ENCODE results near the gene CLASP1. TPM values are rescaled to one million over a fixed set of nuclear protein-coding genes. Genes with fewer than 3 reads are reported as not detected.

CLASP1 gene
- total and polyA plus RNA-seq, 2 of the 8 experiments (the other 6 are each of a cell fraction or from before 2014, with no cell fraction given) = 7.3 to 53.9 TPM

GRCh38 chr2:121377646-121378045, 271.6 kb downstream of the CLASP1 start:
- Histone ChIP-seq H2BK20ac (ENCODE audit: low read length) (no peak overlapping the region), H3K27me3 (replicated peaks in 1 of 4; ENCODE audit: control insufficient read depth in 3 of 4, extremely low read depth in 1 of 4, insufficient read depth in 3 of 4, low read length in 3 of 4) (no peaks in the 10 kb centered on the region), H3K4me2 (ENCODE audit: insufficient read depth in 1 of 2, low read depth in 2 of 2, low read length in 2 of 2) (no peak overlapping the region), H3K23me2 (ENCODE audit: low read depth, low read length) (no peaks in the 10 kb centered on the region), H3K9ac (replicated peaks in 1 of 4; ENCODE audit: extremely low read depth in 1 of 4, low read depth in 3 of 4, low read length in 3 of 4) (no peak overlapping the region), H3K18ac (ENCODE audit: extremely low read depth, low read length) (no peak overlapping the region), H4K5ac (ENCODE audit: insufficient read length, low read depth, low read length) (no peak overlapping the region), H3K9me3 (ENCODE audit: insufficient read depth in 2 of 2, low read depth in 1 of 2, low read length in 1 of 2) (no peaks in the 10 kb centered on the region; a peak in 1 of 4 replicates), H4K91ac (replicated peaks; ENCODE audit: insufficient read length, low read length) (no peak overlapping the region), H2AK5ac (ENCODE audit: low read depth, low read length) (no peak overlapping the region), H3K27ac (ENCODE audit: low read depth, low read length) (no peak overlapping the region), H3K79me1 (ENCODE audit: low read depth, low read length) (no peaks in the 10 kb centered on the region), H2BK5ac (ENCODE audit: low read depth, low read length) (no peak overlapping the region), H3K14ac (ENCODE audit: insufficient read length) (no peak overlapping the region), H2BK120ac (replicated peaks; ENCODE audit: low read depth, low read length) (no peak overlapping the region), H4K20me1 (replicated peaks in 1 of 2; ENCODE audit: control insufficient read depth in 1 of 2, insufficient read depth in 2 of 2, low read length in 2 of 2) (peaks cover 0 to 3% of the 10 kb centered on the region in 2 experiments), H3K4ac (replicated peaks; ENCODE audit: insufficient read length, low read depth, low read length) (no peak overlapping the region), H3K4me3 (ENCODE audit: extremely low read depth in 1 of 4, insufficient read depth in 2 of 4, low read depth in 3 of 4, low read length in 4 of 4) (no peak overlapping the region), H3K4me1 (replicated peaks in 1 of 4; ENCODE audit: control insufficient read depth in 3 of 4, insufficient read depth in 4 of 4, low read length in 3 of 4) (no peaks in the 10 kb centered on the region), H3K23ac (ENCODE audit: insufficient read length) (no peak overlapping the region), H2BK15ac (ENCODE audit: low read length) (no peak overlapping the region), H3K56ac (replicated peaks; ENCODE audit: insufficient read length, low read depth, low read length) (no peak overlapping the region), H2BK12ac (ENCODE audit: low read depth, low read length) (no peak overlapping the region), H3K36me3 (ENCODE audit: control insufficient read depth in 2 of 4, insufficient read depth in 4 of 4, low read length in 3 of 4) (peaks cover 0 to 28% (median 17%) of the 10 kb centered on the region in 4 experiments; a peak in 6 of 8 replicates), H3K79me2 (ENCODE audit: control insufficient read depth in 1 of 2, insufficient read depth in 2 of 2, low read length in 2 of 2) (no peaks in the 10 kb centered on the region), H2AFZ (ENCODE audit: low read length) (no peak overlapping the region), H4K8ac (ENCODE audit: extremely low read depth, insufficient read depth, low read length) (no peak overlapping the region)
- ChIA-PET POLR2A (ENCODE audit: partially characterized antibody) (no interaction called here), CTCF (ENCODE audit: partially characterized antibody) (interaction anchor here (1.9 kb wide), 1 partner anchor 22 kb away, joined by 8 read pairs; no protein-coding TSS in a partner anchor)
- 88% methylated on average over 5 of the region's 5 CpGs; no CpG with 5 or more reads in 1 of the 2 experiments for WGBS, 2 experiments (ENCODE audit: extremely low coverage in 1 of 2, insufficient coverage in 1 of 2, insufficient read length in 1 of 2, insufficient replicate concordance in 2 of 2, low coverage in 1 of 2, low lambda C conversion rate in 2 of 2, missing lambda C conversion rate in 1 of 2)
- DNase-seq (ENCODE audit: low read depth in 1 of 2, low spot score in 2 of 2) (no peak), FAIRE-seq (no peak)
- TF ChIP-seq KDM4A (IDR thresholded peaks at IDR 0.05; ENCODE audit: low read depth, low read length, severe bottlenecking) (no peak), TAF7 (optimal IDR thresholded peaks at IDR 0.05; ENCODE audit: borderline replicate concordance, low read depth, low read length) (no peak), SIX5 (IDR thresholded peaks at IDR 0.05; ENCODE audit: low read depth, low read length) (no peak), NANOG (IDR thresholded peaks at IDR 0.05; ENCODE audit: insufficient read depth, low read depth, low read length, poor library complexity, severe bottlenecking) (no peak), CBX5 (IDR thresholded peaks at IDR 0.05; ENCODE audit: low read depth, low read length) (no peak), SP4 (IDR thresholded peaks at IDR 0.05; ENCODE audit: low read length) (no peak), ATF2 (IDR thresholded peaks at IDR 0.05; ENCODE audit: low read length) (no peak), EGR1 (IDR thresholded peaks at IDR 0.05; ENCODE audit: borderline replicate concordance, low read depth, low read length) (no peak), SRF (IDR thresholded peaks at IDR 0.05; ENCODE audit: low read depth, low read length) (no peak)

Measured in H1 (cell line).